ENCODE measurements around the gene RPAP2. TPM values are rescaled to one million over a fixed set of nuclear protein-coding genes. Genes with fewer than 3 reads are reported as not detected.
A peak's percentile ranks its signal among the peaks of the same experiment; 100 is the strongest.
"Not testable (repeated sequence)": the region's sequence is repeated elsewhere in the genome, so short reads cannot be mapped to it uniquely, and the experiment has no call there.

The RPAP2 gene
- total RNA-seq, 1 donor, result 9.9 TPM

GRCh38 chr1:92343061-92343460, 44.2 kb downstream of the RPAP2 start:
- peak; percentile 43 for DNase-seq (ENCODE audit: low read depth)
- H3K4me3 ChIP-seq (ENCODE audit: low read depth, low read length), result no peak overlapping the region

GRCh38 chr1:92346866-92347640, 48.2 kb downstream of the RPAP2 start:
- TF ChIP-seq CTCF (IDR thresholded peaks at IDR 0.05; ENCODE audit: insufficient read depth, low read depth, low read length), result no peak
- H3K4me3 ChIP-seq (ENCODE audit: low read depth, low read length), result no peak overlapping the region
- DNase-seq (ENCODE audit: low read depth), result no peak

More at GRCh38 chr1:92343061-92343460, 44.2 kb downstream of the RPAP2 start:
- TF ChIP-seq CTCF (IDR thresholded peaks at IDR 0.05; ENCODE audit: insufficient read depth, low read depth, low read length), result no peak

GRCh38 chr1:92352856-92353255, 54.0 kb downstream of the RPAP2 start:
- no peak overlapping the region for H3K4me3 ChIP-seq (ENCODE audit: low read depth, low read length)
- no peak for DNase-seq (ENCODE audit: low read depth)
- TF ChIP-seq CTCF (IDR thresholded peaks at IDR 0.05; ENCODE audit: insufficient read depth, low read depth, low read length), result no peak

GRCh38 chr1:92354259-92354658, 55.4 kb downstream of the RPAP2 start:
- no peak for TF ChIP-seq CTCF (IDR thresholded peaks at IDR 0.05; ENCODE audit: insufficient read depth, low read depth, low read length)
- H3K4me3 ChIP-seq (ENCODE audit: low read depth, low read length), result no peak overlapping the region
- DNase-seq (ENCODE audit: low read depth), result no peak

- no peak overlapping the region for H3K4me3 ChIP-seq (ENCODE audit: low read depth, low read length)
- no peak for TF ChIP-seq CTCF (IDR thresholded peaks at IDR 0.05; ENCODE audit: insufficient read depth, low read depth, low read length)
- DNase-seq (ENCODE audit: low read depth), result peak; percentile 92
Measured at GRCh38 chr1:92356956-92357355, 58.1 kb downstream of the RPAP2 start.

- DNase-seq (ENCODE audit: low read depth); H3K4me3 ChIP-seq (ENCODE audit: low read depth, low read length): not testable (repeated sequence)
Measured at GRCh38 chr1:92359382-92359781, 60.5 kb downstream of the RPAP2 start.

- DNase-seq (ENCODE audit: low read depth), result no peak
- TF ChIP-seq CTCF (IDR thresholded peaks at IDR 0.05; ENCODE audit: insufficient read depth, low read depth, low read length), result no peak
- H3K4me3 ChIP-seq (ENCODE audit: low read depth, low read length), result no peak overlapping the region
Measured at GRCh38 chr1:92359986-92360385, 61.1 kb downstream of the RPAP2 start.

Data from fibroblast of villous mesenchyme (primary cell).